RPMI8226 (cell line): ENCODE data around the gene TCL1B.

Experiments
- DNase-seq: peaks from one replicate; pipeline ENCODE4 v3.0.0-alpha.2; 2015

The TCL1B gene

DNA sequence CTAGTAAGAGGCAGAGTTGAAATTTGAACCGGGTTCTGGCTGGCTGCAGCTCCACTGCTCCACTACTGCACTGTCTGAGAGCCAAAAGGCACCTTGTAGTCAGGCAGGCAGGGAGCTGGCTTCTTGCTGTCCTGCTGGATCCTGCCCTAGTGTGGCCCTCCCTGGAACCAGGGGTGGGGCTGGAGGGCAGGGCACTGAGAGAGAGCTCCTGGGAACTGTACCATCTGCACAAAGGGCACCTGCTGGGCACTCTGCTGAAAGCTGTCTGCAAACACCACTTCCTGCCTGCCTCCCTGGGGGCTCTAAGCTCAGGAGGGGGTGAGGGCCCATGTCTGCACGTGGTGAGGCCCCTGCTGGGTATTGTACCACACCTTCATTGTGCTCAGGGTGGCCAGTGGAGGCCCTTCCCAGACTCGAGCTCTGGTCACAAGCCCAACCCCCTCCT lies 19.0 kb upstream of the TCL1B start:
- no peak for DNase-seq

- DNase-seq: no peak
Measured at GRCh38 chr14:95668235-95668772, 17.9 kb upstream of the TCL1B start.

DNA sequence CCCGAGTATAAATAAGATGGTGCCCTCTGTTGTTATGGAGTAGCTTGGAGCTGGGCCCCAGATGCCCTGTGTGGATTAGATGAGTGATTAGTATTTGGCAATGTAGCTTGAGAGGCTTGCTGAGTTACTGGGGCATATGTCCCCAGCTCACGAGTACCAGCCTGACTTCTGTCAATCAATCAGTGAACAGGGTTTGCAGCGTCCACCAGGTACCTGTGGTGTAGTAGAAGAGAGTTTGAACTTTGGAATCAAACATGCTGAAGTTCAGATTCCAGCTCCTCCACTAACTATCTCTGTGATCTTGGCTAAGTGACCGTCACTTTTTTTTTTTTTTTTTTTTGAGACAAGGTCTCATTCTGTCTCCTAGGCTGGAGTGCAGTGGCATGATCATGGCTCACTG lies 11.6 kb upstream of the TCL1B start:
- no peak for DNase-seq

GRCh38 chr14:95675486-95675885 lies 10.7 kb upstream of the TCL1B start:
- no peak for DNase-seq

GRCh38 chr14:95677179-95677835 lies 8.9 kb upstream of the TCL1B start:
- DNase-seq: no peak

DNA sequence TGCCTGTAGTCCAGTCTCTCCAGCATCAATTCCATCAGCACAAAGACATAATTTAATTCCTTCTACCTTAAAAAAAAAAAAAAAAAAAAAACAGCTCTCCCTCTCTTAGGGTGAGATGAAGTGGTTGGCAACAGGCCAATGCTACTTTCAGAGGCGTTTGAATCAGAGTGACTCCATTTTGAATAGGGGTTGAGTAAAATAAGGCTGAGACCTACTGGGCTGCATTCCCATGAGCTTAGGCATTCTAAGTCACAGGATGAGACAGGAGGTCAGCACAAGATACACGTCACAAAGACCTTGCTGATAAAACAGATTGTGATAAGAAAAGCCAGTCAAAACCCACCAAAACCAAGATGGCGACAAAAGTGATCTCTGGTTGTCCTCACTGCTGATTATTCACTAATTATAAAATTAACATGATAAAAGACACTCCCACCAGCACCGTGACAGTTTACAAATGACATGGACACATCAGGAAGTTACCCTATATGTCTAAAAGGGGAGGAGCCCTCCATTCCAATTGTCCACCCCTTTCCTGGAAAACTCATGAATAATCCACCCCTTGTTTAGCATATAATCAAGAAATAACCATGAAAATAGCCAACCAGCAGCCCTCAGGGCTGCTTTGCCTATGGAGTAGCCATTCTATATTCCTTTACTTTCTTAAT lies 6.9 kb upstream of the TCL1B start:
- no peak for DNase-seq

- DNase-seq: no peak
Measured at GRCh38 chr14:95679998-95680735, 6.1 kb upstream of the TCL1B start.

DNA sequence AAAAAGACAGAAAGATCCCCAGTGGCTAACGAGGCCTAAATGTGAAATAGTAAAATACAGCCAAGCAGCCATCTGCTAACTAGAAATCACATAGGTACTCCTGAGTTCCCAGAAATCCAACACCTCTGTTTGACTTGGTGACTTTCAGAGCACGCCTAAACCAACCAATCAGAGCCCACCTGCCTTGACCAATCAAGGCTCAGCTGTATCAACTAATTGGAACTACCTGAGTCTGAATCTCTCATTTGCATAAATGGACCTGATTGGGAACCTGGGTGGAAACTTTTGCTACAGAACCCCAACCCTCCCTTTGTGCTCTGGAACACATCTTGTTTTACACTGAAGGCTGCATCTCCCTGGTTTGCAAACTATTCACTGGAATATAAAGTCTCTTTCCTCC lies 5.1 kb upstream of the TCL1B start:
- DNase-seq: no peak

DNA sequence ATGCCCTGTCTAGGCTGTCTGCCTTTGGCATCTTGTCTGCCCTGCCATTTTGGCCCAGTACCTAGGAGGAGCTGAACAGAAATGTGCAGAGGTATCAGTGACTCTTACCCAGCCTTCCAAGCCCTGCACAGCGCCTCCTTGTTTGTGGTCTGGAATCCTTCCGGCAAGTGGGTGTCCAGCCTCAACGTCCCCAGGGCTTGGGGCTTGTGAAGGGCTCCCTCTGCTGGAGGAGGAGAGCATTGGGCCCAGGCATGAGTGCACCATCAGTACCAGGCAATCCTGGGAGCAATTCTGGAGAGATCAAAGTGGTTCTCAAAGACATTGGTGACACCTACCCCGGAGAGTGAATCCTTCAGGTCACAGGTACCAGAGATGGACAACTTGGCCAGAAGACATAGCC lies 2.4 kb upstream of the TCL1B start:
- no peak for DNase-seq

- DNase-seq: no peak
Measured at GRCh38 chr14:95686935-95687334, 709 bp downstream of the TCL1B start.

DNA sequence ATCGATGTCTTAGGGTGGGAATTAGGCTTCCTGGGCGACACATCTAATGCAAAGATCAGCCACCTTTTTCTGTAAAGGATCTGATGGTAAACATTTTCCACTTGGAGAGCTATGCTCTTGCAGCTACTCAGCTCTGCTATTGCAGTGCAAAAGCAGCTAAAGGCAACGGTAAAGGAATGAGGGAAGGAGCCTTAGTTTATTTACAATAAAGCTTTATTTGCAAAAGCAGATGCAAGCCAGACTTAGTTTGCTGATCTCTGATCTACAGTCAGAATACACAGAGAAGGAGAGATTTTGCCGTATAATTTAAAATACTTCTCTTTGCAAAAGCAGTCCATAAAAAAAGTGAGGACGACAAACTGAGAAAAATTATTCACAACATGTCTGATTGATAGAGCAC lies 3.2 kb downstream of the TCL1B start:
- DNase-seq: no peak

DNA sequence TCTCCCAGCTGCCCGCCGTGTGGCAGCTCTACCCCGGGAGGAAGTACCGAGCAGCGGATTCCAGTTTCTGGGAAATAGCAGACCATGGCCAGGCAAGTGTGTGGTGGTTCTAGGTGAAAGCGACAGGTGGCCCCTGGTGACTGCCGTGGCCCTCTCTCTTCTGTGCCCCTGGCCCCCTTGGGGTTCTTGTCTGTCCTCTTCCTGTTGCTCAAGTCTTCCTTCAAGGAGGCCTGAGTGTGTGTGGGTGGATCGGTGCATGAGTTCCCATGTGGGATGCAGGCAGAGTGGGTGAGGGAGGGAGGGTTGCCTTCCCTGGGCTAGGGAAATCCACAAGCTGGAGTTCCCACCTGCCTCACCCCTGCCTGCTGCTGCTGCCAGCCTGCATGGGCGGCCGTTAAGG lies 4.6 kb downstream of the TCL1B start:
- no peak for DNase-seq

- DNase-seq: no peak
Measured at GRCh38 chr14:95691591-95691990, 5.4 kb downstream of the TCL1B start.

DNA sequence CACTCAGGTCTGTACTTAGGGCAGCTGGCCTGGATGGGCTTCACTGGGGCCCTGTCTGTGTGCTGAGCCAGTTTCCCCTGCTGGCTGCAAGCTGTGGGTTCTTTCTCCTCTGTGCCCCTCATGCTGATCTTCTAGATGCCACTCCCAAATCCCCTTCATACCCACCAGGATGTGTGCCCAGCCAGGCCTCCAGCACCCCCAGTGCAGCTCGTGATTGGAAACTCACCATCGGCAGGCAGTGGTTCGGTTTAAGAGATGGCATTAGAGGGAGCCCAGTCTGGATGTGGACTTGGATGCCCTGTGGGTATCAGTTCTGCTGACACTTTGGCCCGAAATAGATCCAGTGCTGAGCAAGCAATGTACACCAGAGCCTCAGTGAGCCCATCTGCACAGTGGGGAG lies 5.9 kb downstream of the TCL1B start:
- no peak for DNase-seq

- DNase-seq: no peak
Measured at GRCh38 chr14:95695051-95695450, 8.8 kb downstream of the TCL1B start.

GRCh38 chr14:95695913-95696312 lies 9.7 kb downstream of the TCL1B start:
- no peak for DNase-seq

- no peak for DNase-seq
Measured at GRCh38 chr14:95696741-95697140, 10.5 kb downstream of the TCL1B start.

GRCh38 chr14:95697764-95698163 lies 11.5 kb downstream of the TCL1B start:
- DNase-seq: no peak

DNA sequence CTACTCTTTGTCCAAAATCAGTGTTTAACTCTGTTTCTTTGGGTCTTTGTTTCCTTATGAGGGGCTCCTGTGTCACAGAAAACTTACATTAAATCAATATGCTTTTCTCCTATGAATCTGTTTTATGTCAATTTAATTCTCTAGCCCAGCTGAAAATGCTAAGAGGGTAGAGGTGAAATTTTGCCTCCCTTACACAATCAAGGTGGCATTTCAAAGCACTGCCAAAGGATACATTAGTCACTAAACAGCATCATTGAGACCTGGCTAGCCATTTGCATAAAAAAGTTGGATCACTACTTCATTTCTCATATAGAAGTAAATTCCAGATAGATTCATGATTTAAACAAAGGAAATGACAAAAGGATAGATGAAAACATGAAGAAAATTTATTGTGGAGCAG lies 12.1 kb downstream of the TCL1B start:
- DNase-seq: no peak

DNA sequence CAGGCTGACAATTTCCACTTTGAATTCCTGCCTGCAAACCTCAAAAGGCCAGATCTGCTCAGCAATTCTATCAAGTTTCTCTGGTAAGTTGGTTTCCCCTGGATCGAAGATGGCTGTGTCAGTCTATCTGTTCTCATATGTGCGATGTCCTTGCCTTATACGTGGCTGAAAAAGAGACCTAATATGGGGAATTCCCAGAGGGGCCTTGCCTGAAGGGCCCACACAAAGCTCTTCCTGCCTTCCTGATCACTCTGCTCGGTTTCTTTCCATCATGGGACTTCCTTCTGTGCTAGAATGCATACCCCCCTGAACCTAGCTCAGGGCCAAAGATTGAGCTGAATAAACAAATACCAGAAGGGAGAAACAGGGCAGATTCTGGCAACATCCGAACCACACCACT lies 13.2 kb downstream of the TCL1B start:
- no peak for DNase-seq

DNA sequence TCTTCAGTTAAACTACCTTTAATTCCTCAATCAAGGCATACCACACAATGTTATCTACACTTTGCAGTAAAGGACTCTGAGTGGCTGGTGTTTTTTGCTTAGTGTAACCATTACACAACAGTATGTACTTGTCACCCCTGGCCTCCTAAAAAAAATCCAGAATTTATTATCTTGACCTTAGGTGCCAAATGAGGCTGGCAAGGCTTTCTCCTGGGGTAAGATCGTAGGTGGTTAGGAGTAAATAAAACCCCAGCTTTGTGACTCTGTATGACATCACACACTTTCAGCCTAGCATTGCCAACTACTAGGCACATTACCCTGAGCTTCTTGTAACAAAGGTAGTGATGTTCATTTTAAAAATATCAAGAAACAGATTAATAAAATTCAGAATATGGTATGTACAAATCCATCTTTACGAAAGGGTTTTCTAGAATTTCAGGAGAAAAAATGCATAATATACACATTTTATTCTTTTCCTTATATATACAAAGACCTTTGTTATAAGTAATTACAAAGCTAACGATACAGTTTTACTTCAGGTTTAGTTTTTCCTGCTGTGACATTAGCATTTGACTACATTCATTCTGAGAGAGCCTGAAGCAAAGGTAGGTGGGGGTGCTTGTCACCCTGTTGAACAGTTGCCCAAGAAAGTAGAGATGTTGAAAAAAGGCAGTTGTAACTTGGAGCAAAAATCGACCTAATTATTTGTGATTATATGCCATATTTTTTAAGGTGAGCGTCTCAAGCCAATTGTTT lies 14.2 kb downstream of the TCL1B start:
- no peak for DNase-seq

GRCh38 chr14:95701846-95702221 lies 15.6 kb downstream of the TCL1B start:
- DNase-seq: no peak

DNA sequence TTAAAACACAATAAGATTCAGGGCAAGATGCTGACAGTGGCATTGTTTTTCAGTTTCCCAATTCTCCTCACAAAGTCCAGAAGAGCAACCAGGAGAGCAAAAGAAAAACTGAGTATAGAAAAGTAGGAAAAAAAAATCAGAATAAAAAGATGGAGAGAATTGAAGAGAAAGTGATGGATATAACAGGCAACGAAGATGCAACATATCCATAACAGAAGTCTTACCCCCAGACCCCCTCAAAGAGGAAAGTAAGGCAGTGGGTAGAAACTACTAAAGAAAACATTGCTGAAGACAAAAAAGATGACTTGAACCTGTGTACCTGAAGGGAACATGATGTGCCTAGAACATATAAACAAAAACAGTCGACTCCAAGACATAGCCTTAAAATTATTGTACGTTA lies 17.1 kb downstream of the TCL1B start:
- no peak for DNase-seq
